Progenitor cell of endocrine pancreas (in vitro differentiated cells): ENCODE data around the gene OMP. TPM values are rescaled to one million over a fixed set of nuclear protein-coding genes. Genes with fewer than 3 reads are reported as not detected.

Experiments used
- DNase-seq: peaks from one replicate; pipeline ENCODE4 v3.0.0; 2021; ENCODE audit warnings: low spot score; ENCODE audit not compliant: unreplicated experiment
- H3K27ac Mint-ChIP-seq: 2 replicates; pipeline ENCODE4 v1.8.0; 2021; ENCODE audit warnings: mild to moderate bottlenecking, moderate library complexity, mixed read lengths
- H3K27me3 Mint-ChIP-seq: 2 replicates; pipeline ENCODE4 v1.8.0; 2021; ENCODE audit warnings: mixed read lengths
- H3K36me3 Mint-ChIP-seq: 2 replicates; pipeline ENCODE4 v1.8.0; 2022; ENCODE audit warnings: mixed read lengths; ENCODE audit not compliant: insufficient read depth
- H3K4me1 Mint-ChIP-seq: 2 replicates; pipeline ENCODE4 v1.8.0; 2021; ENCODE audit warnings: low read depth, mixed read lengths
- H3K4me3 Mint-ChIP-seq: 2 replicates; pipeline ENCODE4 v1.8.0; 2021; ENCODE audit warnings: low read depth, mild to moderate bottlenecking, moderate library complexity, mixed read lengths
- H3K9me3 Mint-ChIP-seq: 2 replicates; pipeline ENCODE4 v1.8.0; 2021; ENCODE audit warnings: low read depth, mixed read lengths
- total RNA-seq: library from RNA; stranded (reverse); gene quantifications from 2 replicates; pipeline ENCODE4 v1.2.1, GENCODE V29; 2021
- TF ChIP-seq, protein P1 (sequence below): fragments of 200-600 bp; sonication (generic); IDR thresholded peaks from one replicate; pipeline ENCODE4 v1.5.0; 2021; ENCODE audit warnings: antibody characterized with exemption, mild to moderate bottlenecking; ENCODE audit not compliant: unreplicated experiment

Gene OMP
- total RNA-seq, 1 donor from 2014 or later = not detected

DNA sequence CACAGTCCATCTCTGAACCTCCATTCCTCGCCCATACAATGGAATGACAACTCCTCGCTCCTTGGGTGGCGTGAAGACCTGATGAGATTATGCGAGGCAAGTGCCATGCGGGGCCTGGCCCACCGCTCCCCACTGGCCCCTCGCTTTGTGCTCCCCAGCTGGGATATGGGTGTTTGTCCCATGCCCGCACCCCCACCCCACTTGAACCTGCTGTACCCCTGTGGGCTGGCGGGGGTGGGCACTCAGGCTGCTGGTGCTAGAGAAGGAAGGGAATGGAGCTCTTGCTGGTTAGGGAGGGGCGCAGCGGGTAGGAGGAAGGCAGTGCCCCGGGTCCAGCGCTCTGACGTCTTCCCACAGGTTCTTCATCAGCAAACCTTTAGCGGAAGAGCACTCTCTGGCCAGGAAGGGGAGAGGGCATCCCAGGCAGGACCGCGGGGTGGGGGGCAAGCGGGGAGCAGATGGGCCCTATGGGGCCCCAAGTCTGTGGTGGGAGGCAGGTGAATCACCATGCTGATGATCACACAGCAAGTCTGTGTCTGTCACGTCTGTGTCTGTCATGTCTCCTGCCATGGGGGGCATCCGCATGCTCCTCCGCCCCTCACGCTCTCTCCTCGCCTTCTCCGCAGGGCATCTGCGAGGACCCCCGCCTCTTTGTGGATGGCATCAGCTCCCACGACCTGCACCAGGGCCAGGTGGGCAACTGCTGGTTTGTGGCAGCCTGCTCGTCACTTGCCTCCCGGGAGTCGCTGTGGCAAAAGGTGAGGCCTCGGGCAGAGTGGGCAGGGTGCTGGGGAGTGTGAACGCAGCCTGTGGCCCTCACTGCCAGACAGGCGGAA is 9.4 kb upstream of the OMP start:
- Mint-ChIP-seq H3K4me3 (no peak overlapping the region), H3K27me3 (no peaks in the 10 kb centered on the region), H3K27ac (no peak overlapping the region), H3K4me1 (peaks cover 3% of the 10 kb centered on the region), H3K9me3 (no peaks in the 10 kb centered on the region), H3K36me3 (no peaks in the 10 kb centered on the region)
- TF ChIP-seq, protein P1, sequence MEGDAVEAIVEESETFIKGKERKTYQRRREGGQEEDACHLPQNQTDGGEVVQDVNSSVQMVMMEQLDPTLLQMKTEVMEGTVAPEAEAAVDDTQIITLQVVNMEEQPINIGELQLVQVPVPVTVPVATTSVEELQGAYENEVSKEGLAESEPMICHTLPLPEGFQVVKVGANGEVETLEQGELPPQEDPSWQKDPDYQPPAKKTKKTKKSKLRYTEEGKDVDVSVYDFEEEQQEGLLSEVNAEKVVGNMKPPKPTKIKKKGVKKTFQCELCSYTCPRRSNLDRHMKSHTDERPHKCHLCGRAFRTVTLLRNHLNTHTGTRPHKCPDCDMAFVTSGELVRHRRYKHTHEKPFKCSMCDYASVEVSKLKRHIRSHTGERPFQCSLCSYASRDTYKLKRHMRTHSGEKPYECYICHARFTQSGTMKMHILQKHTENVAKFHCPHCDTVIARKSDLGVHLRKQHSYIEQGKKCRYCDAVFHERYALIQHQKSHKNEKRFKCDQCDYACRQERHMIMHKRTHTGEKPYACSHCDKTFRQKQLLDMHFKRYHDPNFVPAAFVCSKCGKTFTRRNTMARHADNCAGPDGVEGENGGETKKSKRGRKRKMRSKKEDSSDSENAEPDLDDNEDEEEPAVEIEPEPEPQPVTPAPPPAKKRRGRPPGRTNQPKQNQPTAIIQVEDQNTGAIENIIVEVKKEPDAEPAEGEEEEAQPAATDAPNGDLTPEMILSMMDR = no peak
- DNase-seq = no peak

- Mint-ChIP-seq H3K36me3 (no peaks in the 10 kb centered on the region), H3K4me1 (no peaks in the 10 kb centered on the region), H3K27me3 (no peaks in the 10 kb centered on the region), H3K9me3 (no peaks in the 10 kb centered on the region), H3K4me3 (no peak overlapping the region), H3K27ac (no peak overlapping the region)
- DNase-seq = no peak
- TF ChIP-seq, protein P1 = no peak
These were observed 8.4 kb upstream of the OMP start for GRCh38 chr11:77093987-77094840.

- Mint-ChIP-seq H3K36me3 (no peaks in the 10 kb centered on the region), H3K9me3 (no peaks in the 10 kb centered on the region), H3K27ac (no peak overlapping the region), H3K4me3 (no peak overlapping the region), H3K4me1 (no peaks in the 10 kb centered on the region), H3K27me3 (no peaks in the 10 kb centered on the region)
- TF ChIP-seq, protein P1 = no peak
- no peak for DNase-seq
These were observed 7.7 kb upstream of the OMP start for GRCh38 chr11:77094841-77095365.

DNA sequence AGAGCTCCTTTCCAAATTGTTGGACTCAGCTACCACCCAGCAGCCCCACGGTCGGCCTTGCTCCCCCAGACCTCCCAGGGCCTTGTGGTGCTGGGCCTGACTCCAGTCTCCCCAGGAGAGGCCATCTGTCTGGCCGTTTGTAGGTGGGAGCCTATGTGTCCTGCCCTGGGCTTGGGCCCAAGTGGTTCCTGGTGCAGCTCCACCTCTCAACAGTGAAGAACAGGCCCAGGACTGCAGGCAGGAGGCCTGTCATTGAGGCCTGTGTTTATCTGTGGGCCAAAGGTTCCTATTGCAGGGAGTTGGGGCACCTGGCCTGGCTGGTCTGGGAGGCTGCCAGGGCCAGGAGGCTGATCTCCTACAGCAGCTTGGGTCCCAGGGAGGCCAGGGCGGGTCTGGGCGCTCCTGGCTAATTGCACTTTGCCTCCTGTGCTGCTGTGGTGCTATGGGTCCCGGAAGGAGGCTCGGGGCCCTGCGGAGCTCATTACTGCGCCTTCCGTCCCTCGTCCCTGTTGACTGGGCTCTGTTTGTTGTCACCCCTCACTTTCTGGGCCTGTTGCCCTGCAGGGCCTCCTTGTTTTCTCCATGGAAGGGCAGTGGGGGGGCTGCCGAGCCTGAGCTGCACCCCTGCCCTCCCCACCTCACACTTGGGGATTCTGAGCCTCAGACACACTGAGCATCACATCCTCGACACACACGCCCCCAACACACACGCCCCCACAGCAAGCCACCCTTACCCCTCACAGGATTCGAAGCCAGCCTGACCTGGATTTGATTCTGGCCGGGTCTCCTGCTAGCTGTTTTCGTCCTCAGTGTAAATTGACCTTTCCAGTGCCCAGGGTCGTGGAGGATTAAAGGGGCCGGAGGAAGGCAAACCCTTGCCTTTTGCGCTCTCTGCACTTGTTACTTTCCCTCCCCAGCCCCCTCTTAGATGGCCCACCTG is 6.8 kb upstream of the OMP start:
- Mint-ChIP-seq H3K4me3 (no peak overlapping the region), H3K27ac (no peak overlapping the region)

More for the DNA sequence above, 6.8 kb upstream of the OMP start:
- no peaks in the 10 kb centered on the region for H3K27me3 Mint-ChIP-seq
- no peaks in the 10 kb centered on the region for H3K36me3 Mint-ChIP-seq
- H3K4me1 Mint-ChIP-seq = no peaks in the 10 kb centered on the region
- DNase-seq = no peak
- no peaks in the 10 kb centered on the region for H3K9me3 Mint-ChIP-seq
- TF ChIP-seq, protein P1 = no peak
